NB4 (cell line): Measurements from ENCODE around the gene RGS19.

Experiments
- DNase-seq: peaks from one replicate; pipeline ENCODE4 v3.0.0; 2010; ENCODE audit warnings: low read depth
- H3K4me3 ChIP-seq: one replicate; pipeline ENCODE4 v1.5.1; 2011; ENCODE audit warnings: mild to moderate bottlenecking, low read depth, low read length, moderate library complexity
- CTCF ChIP-seq: IDR thresholded peaks from one replicate; pipeline ENCODE4 v1.5.1; 2012; ENCODE audit warnings: low read depth, low read length
- MAX ChIP-seq: IDR thresholded peaks from 2 replicates; pipeline ENCODE4 v1.6.1; 2011; ENCODE audit warnings: low read depth, low read length
- MYC ChIP-seq: IDR thresholded peaks from 2 replicates; pipeline ENCODE4 v1.6.1; 2011; ENCODE audit warnings: low read depth, low read length
- POLR2A ChIP-seq: IDR thresholded peaks from 2 replicates; pipeline ENCODE4 v1.6.1; 2011; ENCODE audit warnings: mild to moderate bottlenecking; ENCODE audit not compliant: insufficient read length; ENCODE audit errors: extremely low read depth

The RGS19 gene

DNA sequence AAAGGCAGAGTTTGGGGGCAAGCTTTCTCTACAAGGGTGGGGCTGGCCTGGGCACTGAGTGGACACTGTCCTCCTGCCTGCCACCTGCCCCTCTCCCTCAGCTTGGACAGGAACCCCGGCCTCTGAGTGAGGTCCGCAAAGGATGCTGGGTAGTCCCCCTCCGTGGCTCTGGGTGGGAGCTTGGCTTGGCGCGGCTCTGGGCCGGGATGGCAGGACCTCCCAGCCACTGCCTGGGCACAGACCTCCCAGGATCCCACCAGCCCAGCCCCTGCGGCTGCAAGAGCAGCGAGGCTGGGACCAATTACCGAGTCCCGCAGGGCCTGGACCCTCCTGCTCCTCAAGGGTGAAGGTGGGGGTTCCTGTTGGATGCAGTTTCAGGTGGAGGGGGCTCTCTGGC lies 27.0 kb downstream of the RGS19 start:
- H3K4me3 ChIP-seq, result no peak overlapping the region
- TF ChIP-seq POLR2A, result no peak
- TF ChIP-seq MAX, result no peak
- DNase-seq, result no peak

GRCh38 chr20:64051561-64052325 lies 27.6 kb downstream of the RGS19 start:
- no peak overlapping the region for H3K4me3 ChIP-seq
- TF ChIP-seq MAX (no peak), MYC (no peak), POLR2A (no peak), CTCF (no peak)
- no peak for DNase-seq

DNA sequence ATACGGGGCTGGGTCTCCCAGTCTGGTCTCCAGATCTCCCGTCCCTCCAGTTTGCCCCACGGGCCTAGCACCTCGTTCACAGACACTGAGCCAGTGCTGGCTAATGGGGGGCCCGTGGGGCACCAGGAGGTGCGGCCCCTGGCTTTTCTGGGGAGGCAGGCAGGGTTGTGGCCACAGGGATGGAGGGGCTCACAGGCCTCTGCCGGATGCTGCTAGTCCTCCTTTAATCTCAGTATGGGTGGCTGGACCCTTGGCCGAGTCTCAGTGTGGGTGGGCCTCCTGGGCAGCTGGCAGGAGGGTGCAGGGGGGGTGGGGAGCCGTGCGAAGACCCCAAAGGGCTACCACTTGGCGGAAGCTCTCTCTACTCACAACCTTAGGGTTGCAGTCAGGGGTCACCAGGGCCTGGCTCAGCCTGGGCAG lies 28.3 kb downstream of the RGS19 start:
- DNase-seq, result no peak
- H3K4me3 ChIP-seq, result no peak overlapping the region
- TF ChIP-seq MAX, result no peak
- TF ChIP-seq CTCF, result no peak
- no peak for TF ChIP-seq MYC
- TF ChIP-seq POLR2A, result no peak

DNA sequence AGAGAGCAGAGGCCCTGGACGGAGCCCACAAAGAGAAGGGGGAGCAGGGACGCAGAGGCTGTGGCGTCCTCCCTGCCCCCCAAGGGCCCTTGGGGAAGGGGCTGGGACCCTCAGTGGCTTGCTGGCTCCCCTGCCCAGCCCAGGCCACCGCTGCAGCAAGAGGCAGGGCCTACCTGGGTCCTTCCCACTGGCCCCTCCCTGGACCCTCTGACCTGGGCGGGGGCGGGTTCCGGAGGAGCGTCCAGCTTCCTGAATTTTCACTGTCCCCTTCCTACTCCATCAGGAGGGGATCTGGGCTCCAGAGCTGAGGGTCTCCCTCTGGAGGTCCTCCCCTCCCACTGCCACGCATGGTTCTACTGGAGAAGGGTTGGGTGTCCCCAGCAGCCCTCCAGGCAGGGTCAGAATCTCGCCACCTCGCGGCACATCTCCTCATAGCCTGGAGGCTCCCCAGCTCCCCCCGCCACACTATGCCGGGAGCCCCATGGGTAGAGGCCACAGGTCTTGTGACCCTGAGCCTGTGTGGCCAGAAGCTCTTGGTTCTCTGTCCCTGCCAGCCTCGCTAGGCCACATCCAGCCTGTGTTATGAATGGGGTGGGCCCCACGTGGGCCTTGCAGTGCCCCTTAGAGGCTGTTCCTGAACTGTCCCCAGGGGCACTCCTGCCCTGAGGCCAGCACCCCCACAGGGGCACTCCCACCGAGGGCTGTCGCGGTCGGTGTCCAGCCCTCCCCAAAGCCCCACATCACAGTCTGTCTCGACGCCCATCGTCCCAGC lies 28.9 kb downstream of the RGS19 start:
- peak; percentile 59; the same call in 1 of the 2 replicates for TF ChIP-seq MAX
- TF ChIP-seq MYC, result no peak
- TF ChIP-seq CTCF, result no peak
- TF ChIP-seq POLR2A, result no peak
- DNase-seq, result peak; percentile 65
- H3K4me3 ChIP-seq, result peak overlapping the region; percentile 35

GRCh38 chr20:64049878-64050260 lies 29.4 kb downstream of the RGS19 start:
- DNase-seq, result peak; percentile 96
- peak overlapping the region; percentile 35 for H3K4me3 ChIP-seq
- peak; percentile 41; the same call in 1 of the 2 replicates for TF ChIP-seq MAX
- no peak; the same call in 1 of the 2 replicates for TF ChIP-seq MYC

GRCh38 chr20:64049060-64049877 lies 30.0 kb downstream of the RGS19 start, which contains the start of gene SOX18:
Gene SOX18 (minus strand): TSS chr20:64049639. CDS start chr20:64049516, 123 bp downstream.
- DNase-seq, result peak; percentile 87
- peak within 1 kb of the TSS; percentile 62 for H3K4me3 ChIP-seq
- TF ChIP-seq MAX, result peak; percentile 8; the same call in 1 of the 2 replicates
- TF ChIP-seq CTCF, result no peak
- peak; percentile 90 for TF ChIP-seq POLR2A
